ENCODE results near the gene AFMID. TPM values are rescaled to one million over a fixed set of nuclear protein-coding genes. Genes with fewer than 3 reads are reported as not detected.

The AFMID gene
- total and polyA plus RNA-seq, 2 of the 13 experiments (the other 11 are each of a cell fraction or from before 2014, with no cell fraction given), result 249 to 270 TPM

GRCh38 chr17:78144736-78145641 is 42.2 kb upstream of the AFMID start (continued):
- no peak for TF ChIP-seq SRSF1 (optimal IDR thresholded peaks at IDR 0.05; ENCODE audit: low read depth, low read length)
- peak; percentile 83; the same call in 1 of the 2 replicates for TF ChIP-seq SMAD9 (CRISPR knock-in tag; IDR thresholded peaks at IDR 0.05)
- TF ChIP-seq ZNF431 (CRISPR knock-in tag; IDR thresholded peaks at IDR 0.05; ENCODE audit: borderline replicate concordance, low read depth), result no peak
- TF ChIP-seq ZNF484 (CRISPR knock-in tag; IDR thresholded peaks at IDR 0.05; ENCODE audit: borderline replicate concordance, low read depth), result no peak
- TF ChIP-seq JUN (CRISPR knock-in tag; IDR thresholded peaks at IDR 0.05), result no peak
- peak; percentile 56; the same call in 1 of the 2 replicates for TF ChIP-seq TOPORS (CRISPR knock-in tag; IDR thresholded peaks at IDR 0.05)
- TF ChIP-seq NR2F2 (IDR thresholded peaks at IDR 0.05; ENCODE audit: borderline replicate concordance, low read depth), result no peak
- TF ChIP-seq ZNF83 (CRISPR knock-in tag; IDR thresholded peaks at IDR 0.05; ENCODE audit: borderline replicate concordance), result peak; percentile 59; the same call in 1 of the 2 replicates
- TF ChIP-seq NPAS2 (CRISPR knock-in tag; IDR thresholded peaks at IDR 0.05; ENCODE audit: borderline replicate concordance), result no peak
- TF ChIP-seq ZNF230 (CRISPR knock-in tag; IDR thresholded peaks at IDR 0.05), result peak; percentile 17; the same call in 1 of the 2 replicates
- TF ChIP-seq FOXP1 (IDR thresholded peaks at IDR 0.05), result no peak
- TF ChIP-seq FOXP1 (CRISPR knock-in tag; IDR thresholded peaks at IDR 0.05), result no peak
- no peak for TF ChIP-seq CENPT (CRISPR knock-in tag; IDR thresholded peaks at IDR 0.05; ENCODE audit: low read depth)
- TF ChIP-seq FUBP1 (CRISPR knock-in tag; IDR thresholded peaks at IDR 0.05; ENCODE audit: borderline replicate concordance), result no peak
- no peak; the same call in 1 of the 2 replicates for TF ChIP-seq RNF2 (conservative IDR thresholded peaks at IDR 0.05; ENCODE audit: low read depth)
- TF ChIP-seq TAF15 (IDR thresholded peaks at IDR 0.05; ENCODE audit: low read depth, low read length, poor library complexity, severe bottlenecking), result no peak
- no peak for TF ChIP-seq KLF13 (CRISPR knock-in tag; IDR thresholded peaks at IDR 0.05)
- no peak for TF ChIP-seq ZBTB8A (CRISPR knock-in tag; IDR thresholded peaks at IDR 0.05; ENCODE audit: borderline replicate concordance, low read depth)
- TF ChIP-seq MIER3 (CRISPR knock-in tag; IDR thresholded peaks at IDR 0.05; ENCODE audit: borderline replicate concordance), result peak; percentile 43; the same call in 1 of the 2 replicates
- no peak for TF ChIP-seq E2F1 (CRISPR knock-in tag; IDR thresholded peaks at IDR 0.05)
- no peak for TF ChIP-seq MAF1 (CRISPR knock-in tag; IDR thresholded peaks at IDR 0.05; ENCODE audit: borderline replicate concordance)
- TF ChIP-seq MEIS1 (CRISPR knock-in tag; IDR thresholded peaks at IDR 0.05; ENCODE audit: borderline replicate concordance), result no peak; the same call in 1 of the 2 replicates
- TF ChIP-seq SIX4 (CRISPR knock-in tag; IDR thresholded peaks at IDR 0.05), result no peak
- no peak for TF ChIP-seq AFF4 (CRISPR knock-in tag; IDR thresholded peaks at IDR 0.05)

All from HepG2 (cell line).